ENCODE results near the gene MRPL3. TPM values are rescaled to one million over a fixed set of nuclear protein-coding genes. Genes with fewer than 3 reads are reported as not detected.

The MRPL3 gene
- polyA plus RNA-seq, 2 of the 4 experiments (the other 2 are of a cell fraction): 108 to 215 TPM

DNA sequence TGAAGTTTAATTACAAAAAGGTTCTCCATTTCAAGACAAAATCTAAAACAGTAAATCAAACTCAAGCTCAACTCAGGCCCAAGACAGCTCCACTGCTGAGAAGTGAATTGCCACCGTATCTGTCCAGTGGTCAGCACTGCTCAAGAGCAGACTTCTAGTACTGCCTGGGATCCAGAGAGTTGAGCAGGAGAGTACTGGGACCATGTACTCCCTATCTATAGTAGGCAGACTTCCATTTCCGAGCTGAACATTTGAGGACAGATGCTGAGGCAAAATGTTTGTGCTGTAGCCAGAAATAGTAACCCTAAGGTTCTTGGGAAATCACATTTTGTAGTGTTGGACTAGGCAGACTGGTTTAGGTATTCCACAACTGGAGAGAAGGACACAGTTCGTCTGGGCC is 44.1 kb downstream of the MRPL3 start:
- Histone ChIP-seq H3K4me1 (peaks cover 6% of the 10 kb centered on the region; the same call in 1 of the 3 replicates), H3K27ac (no peak overlapping the region), H3K4me3 (no peak overlapping the region), H3K9me3 (no peaks in the 10 kb centered on the region), H3K4me2 (no peak overlapping the region)
- POLR2A ChIA-PET: no interaction called here
- FAIRE-seq: no peak
- WGBS (ENCODE audit: missing lambda C conversion rate): 98% methylated on average over 3 of the region's 3 CpGs
- CTCF ChIA-PET: no interaction called here
- DNase-seq (ENCODE audit: low read depth in 1 of 2, low spot score in 1 of 2): no peak
- ATAC-seq: 0 out of 6 replicates have a peak, but pooled peaks of 1 of the 2 experiments have one; percentile 42
- no peak for TF ChIP-seq HOXB5 (CRISPR knock-in tag; IDR thresholded peaks at IDR 0.05)
- TF ChIP-seq, protein P1, sequence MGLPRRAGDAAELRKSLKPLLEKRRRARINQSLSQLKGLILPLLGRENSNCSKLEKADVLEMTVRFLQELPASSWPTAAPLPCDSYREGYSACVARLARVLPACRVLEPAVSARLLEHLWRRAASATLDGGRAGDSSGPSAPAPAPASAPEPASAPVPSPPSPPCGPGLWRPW (IDR thresholded peaks at IDR 0.05): no peak
- TF ChIP-seq FOSB (CRISPR knock-in tag; IDR thresholded peaks at IDR 0.05): no peak
- TF ChIP-seq NPAS2 (CRISPR knock-in tag; IDR thresholded peaks at IDR 0.05; ENCODE audit: borderline replicate concordance): no peak
- TF ChIP-seq, protein P2, sequence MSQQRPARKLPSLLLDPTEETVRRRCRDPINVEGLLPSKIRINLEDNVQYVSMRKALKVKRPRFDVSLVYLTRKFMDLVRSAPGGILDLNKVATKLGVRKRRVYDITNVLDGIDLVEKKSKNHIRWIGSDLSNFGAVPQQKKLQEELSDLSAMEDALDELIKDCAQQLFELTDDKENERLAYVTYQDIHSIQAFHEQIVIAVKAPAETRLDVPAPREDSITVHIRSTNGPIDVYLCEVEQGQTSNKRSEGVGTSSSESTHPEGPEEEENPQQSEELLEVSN (IDR thresholded peaks at IDR 0.05; ENCODE audit: borderline replicate concordance, low read depth): no peak
- no peak for TF ChIP-seq ZC3H11A (IDR thresholded peaks at IDR 0.05)
- TF ChIP-seq ZSCAN20 (CRISPR knock-in tag; IDR thresholded peaks at IDR 0.05): no peak
- no peak for TF ChIP-seq PHF8 (IDR thresholded peaks at IDR 0.05; ENCODE audit: borderline replicate concordance, low read depth)
- TF ChIP-seq BHLHE40 (IDR thresholded peaks at IDR 0.05; ENCODE audit: low read depth, low read length): no peak

DNA sequence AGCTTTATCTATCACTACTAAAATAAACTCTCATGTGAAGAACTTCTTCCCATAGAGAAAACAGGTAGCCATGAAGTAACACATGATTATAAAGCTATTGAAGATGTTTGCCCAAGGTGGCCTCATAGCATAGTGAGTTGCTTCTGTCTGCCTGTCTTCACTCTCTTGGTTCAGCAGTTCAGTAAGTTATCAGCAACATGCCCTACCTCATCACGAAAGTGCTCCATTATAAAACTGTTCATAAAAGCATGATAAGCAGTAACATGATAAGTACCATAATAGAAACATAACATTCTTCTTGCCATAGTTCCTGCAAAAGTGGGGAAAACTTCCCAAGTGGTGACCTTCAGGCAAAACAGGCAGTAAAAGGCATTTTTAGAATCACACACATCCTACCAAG is 45.6 kb downstream of the MRPL3 start:
- no peak for FAIRE-seq

DNA sequence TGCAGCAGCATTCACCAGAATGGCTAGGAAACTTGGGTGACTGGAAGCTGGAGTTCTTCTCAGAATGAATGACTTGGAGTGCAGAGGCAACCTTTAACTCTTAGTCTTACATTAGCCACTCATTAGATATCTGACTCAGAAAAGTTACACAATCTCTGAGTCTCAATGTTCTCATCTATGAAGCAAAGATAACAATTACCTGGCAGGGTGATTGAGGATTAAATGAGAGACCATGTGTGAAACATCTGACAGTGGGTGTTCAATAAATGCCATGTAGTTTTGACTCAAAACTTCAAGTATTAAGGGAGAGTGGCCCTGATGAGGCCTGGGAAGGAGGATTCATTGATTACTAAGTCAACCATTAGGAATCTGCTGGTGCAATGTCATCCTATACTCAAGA is 48.3 kb downstream of the MRPL3 start:
- POLR2A ChIA-PET: no interaction called here
- DNase-seq (ENCODE audit: low read depth in 1 of 2, low spot score in 1 of 2): no peak
- no peak overlapping the region for H3K27ac ChIP-seq
- no peak overlapping the region for H3K4me2 ChIP-seq
- ATAC-seq: no peak
- no peak overlapping the region for H3K4me3 ChIP-seq
- FAIRE-seq: no peak
- CTCF ChIA-PET: interaction anchor here (0.6 kb wide), 1 partner anchor 1203 kb away, joined by 4 read pairs; no protein-coding TSS in a partner anchor
- TF ChIP-seq CEBPB (IDR thresholded peaks at IDR 0.05) (0 out of 4 replicates have a peak, but pooled peaks of 1 of the 2 experiments have one; percentile 26), POLR2AphosphoS2 (conservative IDR thresholded peaks at IDR 0.05; ENCODE audit: low read length) (no peak)
- H3K9me3 ChIP-seq: no peaks in the 10 kb centered on the region
- peaks cover 10% of the 10 kb centered on the region; the same call in 1 of the 3 replicates for H3K4me1 ChIP-seq

More for the DNA sequence above, 45.6 kb downstream of the MRPL3 start:
- Histone ChIP-seq H3K9me3 (no peaks in the 10 kb centered on the region), H3K4me1 (peaks cover 10% of the 10 kb centered on the region; the same call in 1 of the 3 replicates), H3K4me2 (no peak overlapping the region), H3K4me3 (no peak overlapping the region), H3K27ac (no peak overlapping the region)
- TF ChIP-seq SREBF2 (IDR thresholded peaks at IDR 0.05) (no peak), TP53 (CRISPR knock-in tag; IDR thresholded peaks at IDR 0.05) (no peak), FOXS1 (CRISPR knock-in tag; IDR thresholded peaks at IDR 0.05) (no peak), FOSL2 (IDR thresholded peaks at IDR 0.05) (no peak), FOSL2 (CRISPR knock-in tag; IDR thresholded peaks at IDR 0.05) (no peak), NR3C1 (IDR thresholded peaks at IDR 0.05) (no peak), HEYL (CRISPR knock-in tag; IDR thresholded peaks at IDR 0.05) (no peak), PHF8 (IDR thresholded peaks at IDR 0.05; ENCODE audit: borderline replicate concordance, low read depth) (no peak)
- no peak for ATAC-seq
- WGBS (ENCODE audit: missing lambda C conversion rate): 93% methylated on average over 1 of the region's 1 CpG
- no peak for DNase-seq (ENCODE audit: low read depth in 1 of 2, low spot score in 1 of 2)
- ChIA-PET POLR2A (no interaction called here), CTCF (interaction anchor here (0.7 kb wide), 1 partner anchor 572 kb away, joined by 3 read pairs; no protein-coding TSS in a partner anchor)

DNA sequence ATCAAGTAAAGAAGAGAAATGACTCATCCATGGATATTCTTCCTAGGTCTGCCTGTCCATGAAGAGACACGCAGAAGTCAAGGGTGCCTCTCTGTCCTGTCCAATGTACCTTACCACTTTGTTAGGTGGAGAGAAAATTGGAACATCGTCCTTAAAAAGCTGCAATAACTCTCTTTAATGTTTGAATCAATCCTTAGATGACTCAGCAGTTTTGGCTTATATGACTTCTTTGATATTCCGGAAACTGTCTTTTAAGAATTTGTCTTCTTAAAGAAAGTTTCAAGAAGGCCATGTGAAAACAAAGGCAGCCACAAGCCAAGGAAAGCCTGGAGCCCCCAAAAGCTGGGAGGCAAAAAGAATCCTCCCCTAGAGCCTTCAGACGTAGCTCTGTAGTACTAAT is 49.2 kb downstream of the MRPL3 start:
- FAIRE-seq (no peak), DNase-seq (ENCODE audit: low read depth in 1 of 2, low spot score in 1 of 2) (no peak), ATAC-seq (no peak)
- peak overlapping the region; percentile 30 to 69; a peak in 3 of 6 replicates for H3K27ac ChIP-seq
- no peak overlapping the region for H3K4me3 ChIP-seq
- ChIA-PET POLR2A (no interaction called here), CTCF (no interaction called here)
- H3K4me2 ChIP-seq: no peak overlapping the region
- TF ChIP-seq ZNF302 (CRISPR knock-in tag; IDR thresholded peaks at IDR 0.05): no peak
- TF ChIP-seq CEBPB (IDR thresholded peaks at IDR 0.05): no peak
- peak; percentile 95 for TF ChIP-seq MAFK (IDR thresholded peaks at IDR 0.05; ENCODE audit: partially characterized antibody)
- TF ChIP-seq NFE2L2 (conservative IDR thresholded peaks at IDR 0.05; ENCODE audit: low read length): peak; percentile 91
- TF ChIP-seq HOXB5 (CRISPR knock-in tag; IDR thresholded peaks at IDR 0.05): no peak
- no peaks in the 10 kb centered on the region for H3K9me3 ChIP-seq
- peaks cover 10% of the 10 kb centered on the region; the same call in 1 of the 3 replicates for H3K4me1 ChIP-seq
- WGBS (ENCODE audit: missing lambda C conversion rate): 83% methylated on average over 4 of the region's 4 CpGs

All from A549 (cell line).